ENCODE measurements around the gene STAG2. TPM values are rescaled to one million over a fixed set of nuclear protein-coding genes. Genes with fewer than 3 reads are reported as not detected.

STAG2 gene
- total RNA-seq, 2 experiments from 2014 or later: 84.7 to 89.4 TPM

- H3K4me1 ChIP-seq (ENCODE audit: insufficient read depth, low read length): peaks cover 12% of the 10 kb centered on the region
Measured at GRCh38 chrX:124005228-124005627, 43.7 kb downstream of the STAG2 start.

DNA sequence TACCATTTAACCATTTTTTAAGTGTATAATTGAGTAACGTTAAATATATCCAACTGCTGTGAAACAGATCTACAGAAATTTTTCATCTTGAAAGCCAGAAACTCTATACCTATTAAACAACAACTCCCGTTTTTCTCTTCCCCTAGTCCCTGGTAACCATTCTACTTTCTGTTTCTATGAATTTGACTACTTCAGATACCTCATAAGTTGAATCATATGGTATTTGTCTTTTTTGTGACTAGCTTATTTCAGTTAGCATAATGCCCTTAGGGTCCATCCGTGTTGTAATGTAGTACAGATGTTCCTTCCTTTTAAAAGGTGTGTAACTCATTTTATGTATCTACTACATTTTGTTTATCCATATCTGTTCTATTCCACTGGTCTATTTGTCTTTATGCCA, 48.7 kb downstream of the STAG2 start:
- H3K27ac Mint-ChIP-seq: peak overlapping the region; percentile 82
- ATAC-seq (ENCODE audit: poor library complexity) (no peak), DNase-seq (peak in 1 of 14 experiments; percentile 2)
- Histone ChIP-seq H3K27me3 (ENCODE audit: control insufficient read depth in 1 of 2, insufficient read depth in 2 of 2, low read length in 2 of 2) (no peaks in the 10 kb centered on the region), H3K27ac (ENCODE audit: low read depth in 1 of 2, low read length in 2 of 2) (no peak overlapping the region), H3K9me3 (ENCODE audit: control insufficient read depth in 1 of 2, insufficient read depth in 1 of 2, low read length in 2 of 2) (no peaks in the 10 kb centered on the region), H3K36me3 (ENCODE audit: insufficient read depth, low read length) (peaks cover 4% of the 10 kb centered on the region), H3K4me3 (ENCODE audit: low read length) (no peak overlapping the region), H3K4me1 (ENCODE audit: insufficient read depth, low read length) (peaks cover 9% of the 10 kb centered on the region)
- no peaks in the 10 kb centered on the region for H3K27me3 Mint-ChIP-seq
- no peak for TF ChIP-seq CTCF (IDR thresholded peaks at IDR 0.05)
- CTCF ChIA-PET: no interaction called here
- intact Hi-C loops (cut with DNase I, micrococcal nuclease): loop anchor here (5.0 to 10.0 kb wide), 2 partner anchors 33 to 175 kb away; no protein-coding TSS in a partner anchor
- H3K36me3 Mint-ChIP-seq (ENCODE audit: low read depth): peaks cover 28% of the 10 kb centered on the region
- no peaks in the 10 kb centered on the region for H3K9me3 Mint-ChIP-seq
- peak overlapping the region; percentile 36 for H3K4me3 Mint-ChIP-seq
- POLR2A ChIA-PET: interaction anchor here (0.6 to 1.2 kb wide), 2 partner anchors 41 to 49 kb away, joined by 3 read pairs; no protein-coding TSS in a partner anchor
- peaks cover 90% of the 10 kb centered on the region for H3K4me1 Mint-ChIP-seq (ENCODE audit: low read depth)

More at GRCh38 chrX:124005228-124005627, 43.7 kb downstream of the STAG2 start:
- intact Hi-C loops (cut with DNase I, micrococcal nuclease): loop anchor here in 1 of 2 experiments (2.0 kb wide), 1 partner anchor 20 kb away; no protein-coding TSS in a partner anchor
- Histone ChIP-seq H3K27me3 (ENCODE audit: control insufficient read depth in 1 of 2, insufficient read depth in 2 of 2, low read length in 2 of 2) (no peaks in the 10 kb centered on the region), H3K4me3 (ENCODE audit: low read length) (no peak overlapping the region), H3K9me3 (ENCODE audit: control insufficient read depth in 1 of 2, insufficient read depth in 1 of 2, low read length in 2 of 2) (no peaks in the 10 kb centered on the region), H3K36me3 (ENCODE audit: insufficient read depth, low read length) (peaks cover 4% of the 10 kb centered on the region), H3K27ac (ENCODE audit: low read depth in 1 of 2, low read length in 2 of 2) (no peak overlapping the region)
- no peaks in the 10 kb centered on the region for H3K9me3 Mint-ChIP-seq
- CTCF ChIA-PET: no interaction called here
- no peak for ATAC-seq (ENCODE audit: poor library complexity)
- no peaks in the 10 kb centered on the region for H3K27me3 Mint-ChIP-seq
- peaks cover 64% of the 10 kb centered on the region for H3K4me1 Mint-ChIP-seq (ENCODE audit: low read depth)
- peak overlapping the region; percentile 21 for H3K27ac Mint-ChIP-seq
- no peak for DNase-seq
- TF ChIP-seq CTCF (IDR thresholded peaks at IDR 0.05): no peak
- H3K4me3 Mint-ChIP-seq: no peak overlapping the region
- POLR2A ChIA-PET: no interaction called here
- peaks cover 41% of the 10 kb centered on the region for H3K36me3 Mint-ChIP-seq (ENCODE audit: low read depth)

DNA sequence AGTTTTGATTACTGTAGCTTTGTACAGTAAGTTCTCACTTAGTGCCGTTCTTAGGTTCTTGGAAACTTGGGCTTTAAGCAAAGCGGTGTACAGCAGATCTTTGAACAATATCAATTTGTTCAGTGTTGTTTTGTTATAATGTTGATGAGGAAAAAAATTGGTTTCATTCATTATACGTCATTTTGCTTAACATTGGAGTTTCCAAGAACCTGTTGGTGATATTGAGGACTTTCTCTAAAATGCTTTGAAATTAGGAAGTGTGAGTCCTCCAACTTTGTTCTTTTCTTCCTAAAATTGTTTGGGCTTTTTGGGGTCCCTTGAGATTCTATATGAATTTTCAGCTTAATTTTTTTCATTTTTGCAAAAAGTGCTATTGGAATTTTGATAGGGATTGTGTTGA, 49.1 kb downstream of the STAG2 start:
- Histone ChIP-seq H3K36me3 (ENCODE audit: insufficient read depth, low read length) (peaks cover 4% of the 10 kb centered on the region), H3K4me1 (ENCODE audit: insufficient read depth, low read length) (peaks cover 11% of the 10 kb centered on the region), H3K4me3 (ENCODE audit: low read length) (no peak overlapping the region), H3K9me3 (ENCODE audit: control insufficient read depth in 1 of 2, insufficient read depth in 1 of 2, low read length in 2 of 2) (no peaks in the 10 kb centered on the region), H3K27me3 (ENCODE audit: control insufficient read depth in 1 of 2, insufficient read depth in 2 of 2, low read length in 2 of 2) (no peaks in the 10 kb centered on the region), H3K27ac (ENCODE audit: low read depth in 1 of 2, low read length in 2 of 2) (no peak overlapping the region)
- Mint-ChIP-seq H3K27ac (peak overlapping the region; percentile 82), H3K4me3 (peak overlapping the region; percentile 36), H3K36me3 (ENCODE audit: low read depth) (peaks cover 28% of the 10 kb centered on the region), H3K27me3 (no peaks in the 10 kb centered on the region), H3K9me3 (no peaks in the 10 kb centered on the region), H3K4me1 (ENCODE audit: low read depth) (peaks cover 89% of the 10 kb centered on the region)
- DNase-seq: no peak
- POLR2A ChIA-PET: interaction anchor here (0.6 kb wide), 1 partner anchor 41 kb away, joined by 3 read pairs; no protein-coding TSS in a partner anchor
- no peak for TF ChIP-seq CTCF (IDR thresholded peaks at IDR 0.05)
- CTCF ChIA-PET: interaction anchor here (0.6 kb wide), 1 partner anchor 57 kb away, joined by 3 read pairs; no protein-coding TSS in a partner anchor
- ATAC-seq (ENCODE audit: poor library complexity): no peak
- intact Hi-C loops (cut with DNase I, micrococcal nuclease): loop anchor here (5.0 to 10.0 kb wide), 2 partner anchors 33 to 176 kb away; no protein-coding TSS in a partner anchor

All from CD4-positive, alpha-beta T cell (primary cell).